Brain microvascular endothelial cell (primary cell): ENCODE results near the gene SLC25A51.
"Not testable (repeated sequence)": the region's sequence is repeated elsewhere in the genome, so short reads cannot be mapped to it uniquely, and the experiment has no call there.

Experiments used
- DNase-seq: peaks from one replicate; pipeline ENCODE4 v3.0.0-alpha.2; 2020
- H3K27ac ChIP-seq: fragments of 250-450 bp; sonication (Bioruptor Pico); 2 replicates; pipeline ENCODE4 v1.5.1; 2020; ENCODE audit warnings: mild to moderate bottlenecking, moderate library complexity
- H3K27me3 ChIP-seq: fragments of 250-450 bp; sonication (Bioruptor Pico); replicated peaks from 2 replicates; pipeline ENCODE4 v1.5.1; 2020; ENCODE audit warnings: mild to moderate bottlenecking
- H3K36me3 ChIP-seq: fragments of 250-450 bp; sonication (Bioruptor Pico); replicated peaks from 2 replicates; pipeline ENCODE4 v1.5.1; 2020; ENCODE audit warnings: mild to moderate bottlenecking
- H3K4me3 ChIP-seq: 2 replicates; pipeline ENCODE4 v1.5.1; 2011; ENCODE audit warnings: low read depth, mild to moderate bottlenecking, control low read depth, low read length, moderate library complexity
- CTCF ChIP-seq: IDR thresholded peaks from 2 replicates; pipeline ENCODE4 v1.5.1; 2011; ENCODE audit warnings: low read depth, mild to moderate bottlenecking, moderate library complexity, low read length, control low read depth, inconsistent platforms; ENCODE audit errors: missing control alignments
- in situ Hi-C: cut with HindIII; loops from 2 replicates; pipeline ENCODE4 v1.10.0; 2017; ENCODE audit warnings: low sequenced_read_pairs, low pct_ligation_motif_present

Gene SLC25A51

GRCh38 chr9:37902796-37903646 is 906 bp downstream of the SLC25A51 start:
- Histone ChIP-seq H3K4me3 (peak overlapping the region; percentile 86), H3K36me3 (peaks cover 8% of the 10 kb centered on the region), H3K27ac (peak overlapping the region; percentile 69), H3K27me3 (no peaks in the 10 kb centered on the region)
- in situ Hi-C loops, result no loop called here
- no peak for TF ChIP-seq CTCF
- DNase-seq, result peak; percentile 50

- H3K27ac ChIP-seq, result no peak overlapping the region
- H3K36me3 ChIP-seq, result peaks cover 12% of the 10 kb centered on the region
- H3K27me3 ChIP-seq, result no peaks in the 10 kb centered on the region
- no peak for TF ChIP-seq CTCF
- in situ Hi-C loops, result no loop called here
- DNase-seq, result no peak
- no peak overlapping the region for H3K4me3 ChIP-seq
These were observed 1.8 kb downstream of the SLC25A51 start for GRCh38 chr9:37902131-37902530.

- DNase-seq, result no peak
- no peak overlapping the region for H3K4me3 ChIP-seq
- H3K27me3 ChIP-seq, result no peaks in the 10 kb centered on the region
- in situ Hi-C loops, result no loop called here
- H3K27ac ChIP-seq, result peak overlapping the region; percentile 10
- TF ChIP-seq CTCF, result no peak
- peaks cover 31% of the 10 kb centered on the region for H3K36me3 ChIP-seq
These were observed 4.9 kb downstream of the SLC25A51 start for GRCh38 chr9:37899041-37899440.

GRCh38 chr9:37897665-37898064 is 6.3 kb downstream of the SLC25A51 start:
- in situ Hi-C loops, result no loop called here
- Histone ChIP-seq H3K27ac (no peak overlapping the region), H3K4me3 (no peak overlapping the region), H3K27me3 (no peaks in the 10 kb centered on the region), H3K36me3 (peaks cover 41% of the 10 kb centered on the region)
- no peak for TF ChIP-seq CTCF
- DNase-seq, result no peak

- no peak for TF ChIP-seq CTCF
- H3K27ac ChIP-seq, result no peak overlapping the region
- DNase-seq, result no peak
- H3K4me3 ChIP-seq, result no peak overlapping the region
- in situ Hi-C loops, result no loop called here
- H3K36me3 ChIP-seq, result peaks cover 43% of the 10 kb centered on the region
- no peaks in the 10 kb centered on the region for H3K27me3 ChIP-seq
These were observed 11.9 kb downstream of the SLC25A51 start for GRCh38 chr9:37892063-37892462.

- DNase-seq, H3K27ac ChIP-seq, in situ Hi-C loops, H3K27me3 ChIP-seq, H3K4me3 ChIP-seq: not testable (repeated sequence)
- peaks cover 36% of the 10 kb centered on the region for H3K36me3 ChIP-seq
These were observed 12.9 kb downstream of the SLC25A51 start for GRCh38 chr9:37891042-37891441.
